GM10266 (cell line): ENCODE measurements around the gene SCAI.
"Not testable (repeated sequence)": the region's sequence is repeated elsewhere in the genome, so short reads cannot be mapped to it uniquely, and the experiment has no call there.

Experiments
- DNase-seq: peaks from one replicate; pipeline ENCODE4 v3.0.0; 2012; ENCODE audit errors: extremely low spot score
- CTCF ChIP-seq: IDR thresholded peaks from 2 replicates; pipeline ENCODE4 v1.5.1; 2012; ENCODE audit warnings: mild to moderate bottlenecking, low read depth; ENCODE audit not compliant: control insufficient read depth, insufficient read depth; ENCODE audit errors: missing control alignments

SCAI gene

DNA sequence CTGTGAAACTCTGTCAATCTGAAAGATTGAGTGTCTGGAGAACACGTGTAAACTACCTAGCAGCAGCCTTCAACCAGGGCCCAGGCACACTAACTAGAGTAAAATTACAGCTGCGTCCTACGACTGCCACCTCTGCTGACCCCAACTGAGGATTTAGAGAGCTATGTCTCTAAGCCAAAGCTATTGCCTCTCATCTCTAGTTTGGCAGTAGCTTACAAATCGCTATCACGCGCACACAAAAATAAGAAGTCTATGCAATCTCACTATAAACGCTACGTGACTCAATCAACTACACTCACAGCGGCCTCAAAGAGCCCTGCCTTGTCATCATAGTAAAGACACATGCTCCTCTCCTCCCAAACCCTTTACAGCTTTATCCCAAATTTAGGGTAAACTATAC, 37.5 kb upstream of the SCAI start:
- no peak for DNase-seq
- TF ChIP-seq CTCF = no peak

- not testable (repeated sequence) for DNase-seq
Observed at GRCh38 chr9:125179776-125180175, 36.4 kb upstream of the SCAI start.

- no peak for TF ChIP-seq CTCF
Observed at GRCh38 chr9:125177888-125178287, 34.6 kb upstream of the SCAI start.

DNA sequence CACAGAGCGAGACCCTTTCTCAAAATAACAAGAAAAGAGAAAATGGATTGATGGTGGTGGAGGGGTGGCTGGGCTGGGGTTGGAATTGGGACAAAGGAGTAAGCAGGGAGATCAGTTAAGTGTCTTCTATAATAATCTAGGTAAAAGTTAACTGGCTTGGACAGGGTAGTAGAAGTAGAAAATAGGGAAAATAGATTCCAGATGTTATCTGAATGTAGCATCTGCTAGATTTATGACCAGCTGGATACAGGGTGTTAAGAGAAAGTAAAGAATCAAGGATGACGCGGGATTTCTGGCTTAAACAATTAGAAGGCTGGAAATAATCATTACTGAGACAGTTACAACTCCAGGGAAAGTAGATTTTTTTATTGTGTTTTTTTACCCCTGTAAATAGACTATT, 33.3 kb upstream of the SCAI start:
- no peak for DNase-seq
- no peak for TF ChIP-seq CTCF

More at GRCh38 chr9:125177888-125178287, 34.6 kb upstream of the SCAI start:
- no peak for DNase-seq

GRCh38 chr9:125172031-125172755, 28.9 kb upstream of the SCAI start:
- DNase-seq = no peak
- no peak for TF ChIP-seq CTCF

- DNase-seq = no peak
- no peak for TF ChIP-seq CTCF
Observed at GRCh38 chr9:125169895-125170294, 26.6 kb upstream of the SCAI start.

DNA sequence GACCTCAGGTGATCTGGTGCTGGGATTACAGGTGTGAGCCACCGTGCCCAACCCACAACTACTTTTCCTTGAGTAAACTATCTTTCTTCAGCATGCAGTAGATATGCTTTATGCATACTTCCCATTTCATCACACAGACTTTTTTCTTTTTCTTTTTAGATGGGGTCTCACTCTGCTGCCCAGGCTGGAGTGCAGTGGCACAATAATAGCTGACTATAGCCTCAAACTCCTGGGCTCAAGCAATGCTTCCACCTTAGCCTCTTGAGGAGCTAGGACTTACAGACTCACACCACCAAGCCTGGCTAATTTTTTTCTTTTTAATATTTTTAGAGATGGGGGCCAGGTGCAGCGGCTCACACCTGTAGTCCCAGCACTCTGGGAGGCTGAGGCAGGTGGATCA, 23.4 kb upstream of the SCAI start:
- no peak for TF ChIP-seq CTCF
- DNase-seq = no peak

DNA sequence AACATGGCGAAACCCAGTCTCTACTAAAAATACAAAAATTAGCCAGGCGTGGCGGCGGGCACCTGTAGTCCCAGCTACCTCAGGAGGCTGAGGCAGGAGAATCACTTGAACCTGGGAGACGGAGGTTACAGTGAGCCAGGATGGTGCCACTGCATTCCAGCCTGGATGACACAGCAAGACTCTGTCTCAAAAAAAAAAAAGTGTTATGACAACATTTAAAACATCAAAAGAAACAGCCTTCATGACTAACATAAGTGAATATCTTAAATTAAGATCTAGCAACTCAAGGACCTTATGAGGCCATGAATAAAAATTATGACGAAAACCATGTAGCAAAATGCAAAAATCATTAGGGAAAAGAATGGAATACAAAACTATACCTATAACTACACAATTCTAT, 19.6 kb upstream of the SCAI start:
- DNase-seq = not testable (repeated sequence)
